ENCODE measurements around the gene SLC5A2.

Gene SLC5A2

DNA sequence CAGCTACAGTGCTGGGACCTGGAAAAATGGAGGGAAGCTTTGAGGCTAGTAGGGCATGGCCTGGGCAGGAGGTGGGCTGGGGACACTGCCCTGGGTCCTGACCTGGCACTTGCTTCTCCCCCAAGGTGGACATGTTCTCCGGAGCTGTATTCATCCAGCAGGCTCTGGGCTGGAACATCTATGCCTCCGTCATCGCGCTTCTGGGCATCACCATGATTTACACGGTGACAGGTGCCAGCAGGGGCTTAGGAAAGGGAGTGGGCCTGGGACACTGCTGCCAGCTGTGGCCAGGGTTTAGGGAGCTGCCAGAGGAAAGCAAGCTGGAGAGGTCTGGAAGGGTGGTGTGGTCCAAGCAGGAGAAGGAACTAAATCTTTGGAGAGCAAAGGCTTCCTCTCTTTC, 3.1 kb downstream of the SLC5A2 start:
- TF ChIP-seq, protein P1, sequence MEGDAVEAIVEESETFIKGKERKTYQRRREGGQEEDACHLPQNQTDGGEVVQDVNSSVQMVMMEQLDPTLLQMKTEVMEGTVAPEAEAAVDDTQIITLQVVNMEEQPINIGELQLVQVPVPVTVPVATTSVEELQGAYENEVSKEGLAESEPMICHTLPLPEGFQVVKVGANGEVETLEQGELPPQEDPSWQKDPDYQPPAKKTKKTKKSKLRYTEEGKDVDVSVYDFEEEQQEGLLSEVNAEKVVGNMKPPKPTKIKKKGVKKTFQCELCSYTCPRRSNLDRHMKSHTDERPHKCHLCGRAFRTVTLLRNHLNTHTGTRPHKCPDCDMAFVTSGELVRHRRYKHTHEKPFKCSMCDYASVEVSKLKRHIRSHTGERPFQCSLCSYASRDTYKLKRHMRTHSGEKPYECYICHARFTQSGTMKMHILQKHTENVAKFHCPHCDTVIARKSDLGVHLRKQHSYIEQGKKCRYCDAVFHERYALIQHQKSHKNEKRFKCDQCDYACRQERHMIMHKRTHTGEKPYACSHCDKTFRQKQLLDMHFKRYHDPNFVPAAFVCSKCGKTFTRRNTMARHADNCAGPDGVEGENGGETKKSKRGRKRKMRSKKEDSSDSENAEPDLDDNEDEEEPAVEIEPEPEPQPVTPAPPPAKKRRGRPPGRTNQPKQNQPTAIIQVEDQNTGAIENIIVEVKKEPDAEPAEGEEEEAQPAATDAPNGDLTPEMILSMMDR (IDR thresholded peaks at IDR 0.05; ENCODE audit: low read depth, low read length, poor library complexity, severe bottlenecking), result no peak
- TF ChIP-seq EZH2phosphoT487 (IDR thresholded peaks at IDR 0.05; ENCODE audit: borderline replicate concordance, low read length), result no peak
- no peaks in the 10 kb centered on the region for H3F3A ChIP-seq (ENCODE audit: control insufficient read depth, insufficient read depth)
- no peaks in the 10 kb centered on the region for H3K36me3 ChIP-seq (ENCODE audit: control insufficient read depth, low read length)
- H3K9me3 ChIP-seq (ENCODE audit: control insufficient read depth, insufficient read depth, low read length), result no peaks in the 10 kb centered on the region
- H3K4me2 ChIP-seq (ENCODE audit: low read length), result no peak overlapping the region
- no peaks in the 10 kb centered on the region for H4K20me1 ChIP-seq (ENCODE audit: control insufficient read depth, insufficient read depth, low read depth, low read length)
- peaks cover 13% of the 10 kb centered on the region for H3K27me3 ChIP-seq (ENCODE audit: control insufficient read depth, low read length)
- no peak overlapping the region for H3K4me3 ChIP-seq (ENCODE audit: low read length)
- H3K27ac ChIP-seq (ENCODE audit: low read depth, low read length), result no peak overlapping the region
- no peaks in the 10 kb centered on the region for H3K79me2 ChIP-seq (ENCODE audit: control insufficient read depth, low read length)
- H3K4me1 ChIP-seq (ENCODE audit: control insufficient read depth, low read length), result peaks cover 7% of the 10 kb centered on the region
- H3K9me2 ChIP-seq (replicated peaks; ENCODE audit: control insufficient read depth, low read length), result no peaks in the 10 kb centered on the region

- TF ChIP-seq EZH2phosphoT487 (IDR thresholded peaks at IDR 0.05; ENCODE audit: borderline replicate concordance, low read length), result no peak
- TF ChIP-seq, protein P1 (IDR thresholded peaks at IDR 0.05; ENCODE audit: low read depth, low read length, poor library complexity, severe bottlenecking), result no peak
- Histone ChIP-seq H3K4me1 (ENCODE audit: control insufficient read depth, low read length) (peaks cover 7% of the 10 kb centered on the region), H3K9me2 (replicated peaks; ENCODE audit: control insufficient read depth, low read length) (no peaks in the 10 kb centered on the region), H3K4me3 (ENCODE audit: low read length) (peak overlapping the region; percentile 47), H3K27ac (ENCODE audit: low read depth, low read length) (no peak overlapping the region), H3K36me3 (ENCODE audit: control insufficient read depth, low read length) (no peaks in the 10 kb centered on the region), H3K4me2 (ENCODE audit: low read length) (peak overlapping the region; percentile 50), H3K27me3 (ENCODE audit: control insufficient read depth, low read length) (peaks cover 9% of the 10 kb centered on the region), H4K20me1 (ENCODE audit: control insufficient read depth, insufficient read depth, low read depth, low read length) (no peaks in the 10 kb centered on the region), H3K9me3 (ENCODE audit: control insufficient read depth, insufficient read depth, low read length) (no peaks in the 10 kb centered on the region), H3F3A (ENCODE audit: control insufficient read depth, insufficient read depth) (no peaks in the 10 kb centered on the region), H3K79me2 (ENCODE audit: control insufficient read depth, low read length) (no peaks in the 10 kb centered on the region)
Observed at GRCh38 chr16:31487071-31487719, 4.3 kb downstream of the SLC5A2 start.

- TF ChIP-seq EZH2phosphoT487 (IDR thresholded peaks at IDR 0.05; ENCODE audit: borderline replicate concordance, low read length), result no peak
- TF ChIP-seq, protein P1 (IDR thresholded peaks at IDR 0.05; ENCODE audit: low read depth, low read length, poor library complexity, severe bottlenecking), result no peak
- no peaks in the 10 kb centered on the region for H3K36me3 ChIP-seq (ENCODE audit: control insufficient read depth, low read length)
- H4K20me1 ChIP-seq (ENCODE audit: control insufficient read depth, insufficient read depth, low read depth, low read length), result no peaks in the 10 kb centered on the region
- no peak overlapping the region for H3K27ac ChIP-seq (ENCODE audit: low read depth, low read length)
- no peaks in the 10 kb centered on the region for H3F3A ChIP-seq (ENCODE audit: control insufficient read depth, insufficient read depth)
- H3K4me3 ChIP-seq (ENCODE audit: low read length), result peak overlapping the region; percentile 47
- no peaks in the 10 kb centered on the region for H3K9me2 ChIP-seq (replicated peaks; ENCODE audit: control insufficient read depth, low read length)
- H3K9me3 ChIP-seq (ENCODE audit: control insufficient read depth, insufficient read depth, low read length), result no peaks in the 10 kb centered on the region
- peaks cover 7% of the 10 kb centered on the region for H3K4me1 ChIP-seq (ENCODE audit: control insufficient read depth, low read length)
- H3K4me2 ChIP-seq (ENCODE audit: low read length), result peak overlapping the region; percentile 50
- H3K27me3 ChIP-seq (ENCODE audit: control insufficient read depth, low read length), result peaks cover 7% of the 10 kb centered on the region
- H3K79me2 ChIP-seq (ENCODE audit: control insufficient read depth, low read length), result no peaks in the 10 kb centered on the region
Observed at GRCh38 chr16:31487720-31488467, 5.0 kb downstream of the SLC5A2 start.
